ENCODE results near the gene NAT8L.
"Not testable (repeated sequence)": the region's sequence is repeated elsewhere in the genome, so short reads cannot be mapped to it uniquely, and the experiment has no call there.

NAT8L gene

GRCh38 chr4:2059046-2059725 lies at the start of gene NAT8L:
Gene NAT8L, plus strand, starts transcription at chr4:2059327. Its CDS starts 185 bp downstream, at chr4:2059512.
- peak; percentile 38 for DNase-seq

- peak; percentile 41 for DNase-seq
Measured at GRCh38 chr4:2009651-2010233, 49.4 kb upstream of the NAT8L start.

GRCh38 chr4:2011583-2011982 lies 47.5 kb upstream of the NAT8L start:
- no peak for DNase-seq

- DNase-seq = no peak
Measured at GRCh38 chr4:2015008-2015407, 44.1 kb upstream of the NAT8L start.

- DNase-seq = not testable (repeated sequence)
Measured at GRCh38 chr4:2021358-2022018, 37.6 kb upstream of the NAT8L start.

- DNase-seq = no peak
Measured at GRCh38 chr4:2024683-2025082, 34.4 kb upstream of the NAT8L start.

- no peak for DNase-seq
Measured at GRCh38 chr4:2025817-2026216, 33.3 kb upstream of the NAT8L start.

- not testable (repeated sequence) for DNase-seq
Measured at GRCh38 chr4:2027120-2027519, 32.0 kb upstream of the NAT8L start.

GRCh38 chr4:2031161-2031560 lies 28.0 kb upstream of the NAT8L start:
- DNase-seq = not testable (repeated sequence)

GRCh38 chr4:2036327-2036726 lies 22.8 kb upstream of the NAT8L start:
- no peak for DNase-seq

GRCh38 chr4:2036866-2037265 lies 22.3 kb upstream of the NAT8L start:
- DNase-seq = no peak

GRCh38 chr4:2040391-2041238 lies 18.5 kb upstream of the NAT8L start:
- no peak for DNase-seq

GRCh38 chr4:2041239-2042130 lies 17.6 kb upstream of the NAT8L start:
- no peak for DNase-seq

GRCh38 chr4:2042204-2042946 lies 16.8 kb upstream of the NAT8L start:
- DNase-seq = no peak

GRCh38 chr4:2042947-2043395 lies 16.2 kb upstream of the NAT8L start:
- DNase-seq = no peak

GRCh38 chr4:2043396-2044118 lies 15.6 kb upstream of the NAT8L start:
- no peak for DNase-seq

- no peak for DNase-seq
Measured at GRCh38 chr4:2044119-2044485, 15.0 kb upstream of the NAT8L start.

GRCh38 chr4:2044542-2045517 lies 14.3 kb upstream of the NAT8L start:
- no peak for DNase-seq

- no peak for DNase-seq
Measured at GRCh38 chr4:2045518-2045951, 13.6 kb upstream of the NAT8L start.
